Kidney (tissue), 14 donors: Measurements from ENCODE around the gene UTP4. TPM values are rescaled to one million over a fixed set of nuclear protein-coding genes. Genes with fewer than 3 reads are reported as not detected.

Experiments used
- DNase-seq, 5 donors: peaks; one replicate each; pipeline ENCODE4 v3.0.0-alpha.2; 2013 to 2020
- FAIRE-seq: peaks from 2 replicates; lab custom pipeline; 2012; peaks lifted over from hg19 to GRCh38; lab: Jason Lieb, UNC
- H3K27ac ChIP-seq, 2 donors: one replicate each; pipeline ENCODE4 v1.7.0; 2013; ENCODE audit warnings: low read depth in 2 of 2, low read length in 2 of 2, inconsistent platforms in 1 of 2
- H3K27me3 ChIP-seq: one replicate; pipeline ENCODE4 v1.7.1; 2013; ENCODE audit warnings: low read length, inconsistent platforms; ENCODE audit not compliant: control insufficient read depth, insufficient read depth
- H3K36me3 ChIP-seq, 3 donors: one replicate each; pipeline versions ENCODE4 v1.7.0 to v1.7.1; 2013; ENCODE audit warnings: low read length in 3 of 3, control low read depth in 1 of 3, inconsistent platforms in 1 of 3; ENCODE audit not compliant: insufficient read depth in 3 of 3, control insufficient read depth in 2 of 3
- H3K4me1 ChIP-seq, 3 donors: one replicate each; pipeline versions ENCODE4 v1.7.0 to v1.7.1; 2013; ENCODE audit warnings: low read length in 3 of 3, inconsistent platforms in 1 of 3, low read depth in 1 of 3; ENCODE audit not compliant: control insufficient read depth in 2 of 3, insufficient read depth in 2 of 3
- H3K4me3 ChIP-seq, 3 donors: one replicate each; pipeline versions ENCODE4 v1.7.0 to v1.8.1; 2013; ENCODE audit warnings: low read length in 3 of 3, control low read depth in 1 of 3, inconsistent platforms in 1 of 3
- H3K9ac ChIP-seq, 3 donors: one replicate each; pipeline versions ENCODE4 v1.7.0 to v1.7.1; 2013; ENCODE audit warnings: low read length in 3 of 3, control low read depth in 1 of 3, inconsistent platforms in 1 of 3
- H3K9me3 ChIP-seq, 3 donors: one replicate each; pipeline versions ENCODE4 v1.7.0 to v1.7.1; 2013; ENCODE audit warnings: low read length in 3 of 3, control low read depth in 1 of 3, inconsistent platforms in 1 of 3; ENCODE audit not compliant: control insufficient read depth in 2 of 3, insufficient read depth in 1 of 3
- intact Hi-C: fragments of 100-400 bp; cut with DNase I; formaldehyde crosslinking; loops from one replicate; pipeline ENCODE4 v1.11.1; 2022
- polyA plus RNA-seq: library from polyadenylated mRNA; stranded (reverse); fragments of 350-450 nt; fragmentation: Illumina TruSeq; extraction: RNeasy Lipid Tissue Mini Kit (QIAGEN cat#74804); gene quantifications from one replicate; pipeline ENCODE4 v1.2.3, GENCODE V29; 2014; ENCODE audit warnings: low read depth, low replicate concordance; ENCODE audit not compliant: insufficient read depth
- total RNA-seq: library from RNA; stranded (reverse); fragmentation: NEBNext Ultra II Directional; extraction: Animal tissue kit (Norgen Biotek cat#: 25700); gene quantifications from one replicate; pipeline ENCODE4 v1.2.1, GENCODE V29; 2021
- TF ChIP-seq, protein P1 (sequence below): IDR thresholded peaks from 3 replicates; pipeline ENCODE4 v1.5.1; 2012; ENCODE audit warnings: mild to moderate bottlenecking, moderate library complexity, borderline replicate concordance; ENCODE audit not compliant: insufficient read depth; ENCODE audit errors: extremely low read depth
- donor health status: control.
- donor health status: control.
- donor health status: control.
- donor health status: control.
- donor health status: control.
- donor health status: DM: yes; HTN: yes; CAD: no.
- donor health status: Normal renal cell carcinoma (clear cell type).

Gene UTP4
- total and polyA plus RNA-seq, 2 donors from 2014 or later = 41.7 to 57.2 TPM

DNA sequence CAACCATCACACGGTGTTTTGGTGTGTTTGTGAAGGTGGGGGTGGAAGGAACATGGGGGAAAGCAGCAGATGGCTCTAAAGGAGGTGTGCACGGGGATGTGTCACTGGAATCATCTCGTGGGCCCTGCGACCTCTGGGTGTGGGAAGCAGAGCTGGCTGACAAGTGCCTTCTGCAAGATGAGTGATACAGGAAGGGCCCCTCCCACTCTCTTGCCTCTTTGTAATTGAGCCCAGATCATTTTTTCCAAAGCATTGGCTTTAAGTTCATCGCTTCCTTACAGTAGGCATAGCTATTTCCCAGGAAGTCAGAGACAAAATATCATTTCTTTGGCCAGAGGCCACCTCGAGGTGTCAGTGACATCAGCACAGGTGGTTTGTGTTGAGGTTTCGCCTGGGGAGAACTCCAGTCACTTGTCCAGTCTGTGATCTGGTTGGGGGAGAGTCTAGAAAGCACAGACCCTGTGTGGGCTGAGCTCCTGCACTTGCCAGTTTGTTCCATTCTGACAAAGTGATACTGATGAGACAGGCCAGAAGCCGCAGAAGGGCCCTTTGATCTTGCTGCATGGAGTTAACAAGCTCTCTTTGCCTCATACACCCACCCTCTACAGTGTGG, 33.9 kb downstream of the UTP4 start:
- H3K9ac ChIP-seq = no peak overlapping the region
- DNase-seq (peak in 3 of 5 donors; percentile 25 to 49 (median 49)), FAIRE-seq (no peak)
- TF ChIP-seq, protein P1, sequence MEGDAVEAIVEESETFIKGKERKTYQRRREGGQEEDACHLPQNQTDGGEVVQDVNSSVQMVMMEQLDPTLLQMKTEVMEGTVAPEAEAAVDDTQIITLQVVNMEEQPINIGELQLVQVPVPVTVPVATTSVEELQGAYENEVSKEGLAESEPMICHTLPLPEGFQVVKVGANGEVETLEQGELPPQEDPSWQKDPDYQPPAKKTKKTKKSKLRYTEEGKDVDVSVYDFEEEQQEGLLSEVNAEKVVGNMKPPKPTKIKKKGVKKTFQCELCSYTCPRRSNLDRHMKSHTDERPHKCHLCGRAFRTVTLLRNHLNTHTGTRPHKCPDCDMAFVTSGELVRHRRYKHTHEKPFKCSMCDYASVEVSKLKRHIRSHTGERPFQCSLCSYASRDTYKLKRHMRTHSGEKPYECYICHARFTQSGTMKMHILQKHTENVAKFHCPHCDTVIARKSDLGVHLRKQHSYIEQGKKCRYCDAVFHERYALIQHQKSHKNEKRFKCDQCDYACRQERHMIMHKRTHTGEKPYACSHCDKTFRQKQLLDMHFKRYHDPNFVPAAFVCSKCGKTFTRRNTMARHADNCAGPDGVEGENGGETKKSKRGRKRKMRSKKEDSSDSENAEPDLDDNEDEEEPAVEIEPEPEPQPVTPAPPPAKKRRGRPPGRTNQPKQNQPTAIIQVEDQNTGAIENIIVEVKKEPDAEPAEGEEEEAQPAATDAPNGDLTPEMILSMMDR = no peak
- no peaks in the 10 kb centered on the region for H3K4me1 ChIP-seq
- H3K27ac ChIP-seq = no peak overlapping the region
- no peak overlapping the region for H3K4me3 ChIP-seq
- H3K36me3 ChIP-seq = peaks cover 4 to 47% (median 38%) of the 10 kb centered on the region in 3 donors
- no peaks in the 10 kb centered on the region for H3K9me3 ChIP-seq
- intact Hi-C loops = no loop called here
- no peaks in the 10 kb centered on the region for H3K27me3 ChIP-seq

DNA sequence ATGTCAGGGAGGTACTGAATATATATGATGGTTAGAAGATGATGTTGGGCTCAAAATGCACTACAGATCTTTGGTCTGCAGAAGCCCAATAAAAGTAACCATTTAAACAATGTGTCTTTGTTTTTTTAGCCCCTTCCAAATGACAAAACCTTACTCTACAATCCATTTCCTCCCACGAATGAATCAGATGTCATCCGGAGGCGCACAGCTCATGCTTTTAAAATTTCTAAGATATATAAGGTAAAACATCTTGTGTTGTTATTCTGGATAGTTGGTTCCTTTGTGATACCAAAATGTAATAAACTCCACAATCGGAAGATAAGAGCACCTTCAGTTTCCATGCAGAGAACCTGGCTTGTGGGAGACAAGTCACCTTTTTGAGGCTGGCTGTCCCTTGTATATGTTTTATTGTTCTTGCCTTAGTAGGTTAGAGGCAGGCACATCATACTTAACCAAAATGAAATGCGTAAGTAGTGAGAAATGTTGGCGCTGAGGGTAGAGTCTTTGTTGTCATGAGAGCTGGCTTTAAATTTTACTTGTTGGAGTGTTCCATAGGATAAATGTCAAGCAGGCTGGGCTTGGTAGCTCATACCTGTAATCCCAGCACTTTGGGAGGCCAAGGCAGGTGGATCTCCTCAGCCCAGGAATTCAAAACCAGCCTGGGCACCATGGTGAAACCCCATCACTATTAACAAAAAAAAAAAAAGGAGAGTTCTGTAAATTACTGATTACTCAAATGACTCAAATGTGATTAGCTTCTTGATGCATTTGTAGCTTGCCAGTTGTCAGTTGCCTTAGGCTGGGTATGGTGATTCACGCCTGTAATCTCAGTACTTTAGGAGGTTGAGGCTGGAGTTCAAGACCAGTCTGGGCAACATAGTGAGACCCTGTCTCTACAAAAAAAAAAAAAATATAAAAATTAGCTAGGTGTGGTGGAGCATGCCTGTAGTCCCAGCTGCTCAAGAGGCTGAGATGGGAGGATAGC, 34.8 kb downstream of the UTP4 start:
- peaks cover 4 to 44% (median 35%) of the 10 kb centered on the region in 3 donors for H3K36me3 ChIP-seq
- intact Hi-C loops = no loop called here
- no peak for FAIRE-seq

DNA sequence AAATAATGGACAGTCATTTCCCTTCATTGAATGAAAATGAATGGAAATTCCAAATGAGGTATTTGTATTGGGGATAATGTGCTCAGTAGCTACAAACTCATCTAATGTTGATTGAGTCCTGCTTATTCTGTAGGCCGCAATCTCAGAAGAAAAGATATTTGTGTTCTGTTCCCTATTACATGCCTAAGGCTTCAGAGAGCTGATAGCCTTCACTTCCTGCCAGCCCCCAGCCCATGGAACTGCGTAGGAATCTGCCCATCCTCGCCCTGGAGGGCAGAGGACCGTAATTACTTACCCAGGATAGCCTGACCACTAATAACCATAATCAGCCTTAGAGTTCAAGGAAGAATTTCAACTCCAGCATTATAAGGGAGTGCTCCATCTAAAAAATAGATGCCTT, 36.6 kb downstream of the UTP4 start:
- H3K9ac ChIP-seq = no peak overlapping the region
- no peaks in the 10 kb centered on the region for H3K27me3 ChIP-seq
- no peak overlapping the region for H3K27ac ChIP-seq
- intact Hi-C loops = no loop called here
- TF ChIP-seq, protein P1 = no peak
- H3K4me3 ChIP-seq = no peak overlapping the region
- FAIRE-seq (no peak), DNase-seq (no peak)
- no peaks in the 10 kb centered on the region for H3K9me3 ChIP-seq
- peaks cover 0 to 8% (median 7%) of the 10 kb centered on the region in 3 donors for H3K4me1 ChIP-seq
- peaks cover 4 to 32% (median 30%) of the 10 kb centered on the region in 3 donors for H3K36me3 ChIP-seq

More for the DNA sequence above, 34.8 kb downstream of the UTP4 start:
- H3K9me3 ChIP-seq = no peaks in the 10 kb centered on the region
- no peak overlapping the region for H3K4me3 ChIP-seq
- no peaks in the 10 kb centered on the region for H3K27me3 ChIP-seq
- no peak overlapping the region for H3K27ac ChIP-seq
- no peak overlapping the region for H3K9ac ChIP-seq
- peaks cover 0 to 4% (median under 1%) of the 10 kb centered on the region in 3 donors for H3K4me1 ChIP-seq
- TF ChIP-seq, protein P1 = no peak
- no peak for DNase-seq
